Caki2 (cell line): ENCODE data around the gene SYNJ2. TPM values are rescaled to one million over a fixed set of nuclear protein-coding genes. Genes with fewer than 3 reads are reported as not detected.
A peak's percentile ranks its signal among the peaks of the same experiment; 100 is the strongest.

Experiments
- DNase-seq: peaks from one replicate; pipeline ENCODE4 v3.0.0-alpha.2; 2015; ENCODE audit warnings: low read depth
- in situ Hi-C: cut with HindIII; loops from 2 replicates; pipeline ENCODE4 v1.10.0; 2016; ENCODE audit warnings: low sequenced_read_pairs, low pct_unique_long_range_greater_than_20kb, mixed read lengths
- total RNA-seq: library from RNA; depleted of rRNA; stranded (reverse); fragments of >200 nt; shearing (Covaris generic); gene quantifications from 2 replicates; pipeline ENCODE4 v1.2.3, GENCODE V29; 2014; ENCODE audit warnings: low replicate concordance

SYNJ2 gene
- total RNA-seq, 1 experiment from 2014 or later: 21.3 TPM

DNA sequence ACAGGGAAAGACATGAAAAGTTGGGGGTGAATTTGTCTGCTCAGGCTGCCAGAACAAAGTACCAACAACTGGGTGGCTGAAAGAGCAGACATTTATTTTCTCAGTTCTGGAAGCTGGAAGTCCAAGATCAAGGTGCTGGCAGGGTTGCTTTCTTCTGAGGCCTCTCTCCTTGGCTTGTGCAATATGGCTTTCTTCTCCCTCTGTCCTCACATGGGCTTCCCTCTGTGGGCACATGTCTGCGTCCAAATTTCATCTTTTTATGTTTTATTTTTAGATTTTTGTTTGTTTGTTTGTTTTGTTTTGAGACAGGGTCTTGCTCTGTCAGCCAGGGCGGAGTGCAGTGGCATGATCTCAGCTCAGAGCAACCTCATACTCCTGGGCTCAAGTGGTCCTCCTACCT, 6.2 kb upstream of the SYNJ2 start:
- DNase-seq: no peak
- in situ Hi-C loops: no loop called here

DNA sequence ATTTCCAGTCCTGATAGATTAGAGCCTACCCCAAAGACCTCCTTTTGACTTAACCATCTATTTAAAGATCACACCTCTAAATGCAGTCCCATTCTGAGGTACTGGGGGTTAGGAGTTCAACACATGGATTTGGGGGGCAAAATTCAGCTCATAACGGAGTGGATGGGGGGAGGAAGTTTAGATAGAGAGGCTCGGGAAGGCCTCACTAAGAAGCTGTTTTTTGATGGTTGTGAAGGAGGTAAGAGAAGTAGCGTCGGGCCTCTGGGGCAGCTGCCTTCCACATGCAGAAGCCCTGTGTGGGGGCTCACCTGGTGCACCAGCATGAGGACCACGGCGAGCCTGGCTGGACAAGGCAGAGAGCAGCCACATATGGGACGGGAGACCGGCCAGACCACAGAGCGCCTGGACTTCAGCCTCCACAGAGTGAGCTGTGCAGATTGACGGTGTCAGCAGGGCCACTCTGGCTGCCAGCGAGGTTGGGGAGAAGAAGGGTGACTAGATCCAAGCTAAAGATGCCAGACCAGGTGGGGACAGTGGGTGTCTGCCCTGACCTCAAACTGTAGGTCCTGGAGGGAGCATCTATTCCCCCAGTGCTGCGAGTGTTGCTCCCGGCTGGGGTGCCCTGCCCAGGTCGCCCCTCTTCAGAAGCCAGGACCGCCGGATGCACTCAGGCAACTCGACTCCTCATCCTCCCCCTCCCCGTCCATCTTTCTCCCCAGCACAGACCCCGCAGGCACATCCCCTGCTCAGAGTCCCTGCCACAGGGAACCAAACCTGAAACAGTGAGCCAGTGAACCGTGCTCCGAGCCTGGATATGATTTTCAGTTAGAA, 5.1 kb upstream of the SYNJ2 start:
- no peak for DNase-seq
- in situ Hi-C loops: no loop called here

DNA sequence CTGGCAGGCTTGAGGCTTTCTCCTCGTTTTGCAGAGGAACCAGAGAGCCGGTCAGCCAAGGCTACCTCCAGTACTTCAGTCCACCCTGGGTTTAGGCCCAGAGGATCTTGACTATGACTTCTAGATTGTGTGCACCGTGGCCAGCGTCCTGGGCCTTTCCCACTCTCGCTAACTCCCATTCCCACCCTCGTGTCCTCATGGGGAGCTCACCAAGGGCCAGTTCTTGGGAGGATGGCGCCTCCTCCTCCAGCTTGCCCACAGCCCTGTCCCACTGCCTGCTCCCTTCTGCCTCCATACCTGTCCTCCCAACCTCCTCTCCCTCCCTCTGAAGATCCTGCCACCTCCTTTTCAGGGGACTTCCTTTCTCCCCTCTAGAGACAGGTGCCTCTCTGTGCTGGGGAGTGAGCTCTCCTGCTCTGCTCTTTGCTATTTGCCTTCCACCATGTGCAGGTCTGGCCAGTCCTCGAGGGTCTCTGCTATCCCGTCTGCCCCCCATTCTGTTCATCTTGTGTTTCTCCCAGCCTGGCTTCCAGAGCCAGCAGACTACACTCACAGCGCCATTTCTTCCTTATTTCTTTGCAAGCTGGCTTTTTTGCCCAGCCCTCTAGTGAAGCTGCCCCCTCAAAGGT, 4.4 kb upstream of the SYNJ2 start:
- in situ Hi-C loops: no loop called here
- no peak for DNase-seq

DNA sequence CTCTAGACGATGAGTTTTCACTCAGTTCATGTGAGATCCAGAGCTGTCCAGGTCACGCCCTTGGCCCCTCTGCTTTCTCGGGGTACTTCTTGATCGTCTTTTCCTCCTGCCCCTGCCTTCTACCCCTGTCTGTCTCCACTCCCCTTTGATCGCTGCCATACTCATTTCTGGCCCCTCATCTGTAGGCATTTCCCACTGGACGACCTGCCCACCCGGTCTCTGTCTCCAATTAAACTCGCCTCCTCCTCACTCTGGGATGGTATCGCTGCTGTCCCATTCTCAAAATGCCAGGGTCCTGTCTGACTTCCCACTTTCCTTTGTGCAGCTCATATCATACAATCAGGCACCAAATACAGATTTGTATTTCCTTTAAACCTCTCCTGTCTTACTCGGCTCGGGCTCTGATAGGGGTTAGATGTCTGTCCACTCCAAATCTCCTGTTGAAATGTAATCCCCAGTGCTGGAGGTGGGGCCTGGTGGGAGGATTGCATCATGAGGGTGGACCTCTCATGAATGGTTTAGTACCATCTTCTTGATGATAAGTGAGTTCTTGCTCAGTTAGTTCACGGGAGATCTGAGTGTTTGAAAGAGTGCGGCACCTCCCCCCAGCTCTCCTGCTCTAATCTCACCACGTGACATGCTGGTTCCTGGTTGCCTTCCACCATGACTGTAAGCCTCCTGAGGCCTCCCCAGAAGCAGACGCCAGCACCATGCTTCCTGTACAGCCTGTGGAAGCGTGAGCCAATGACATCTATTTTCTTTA, 3.5 kb upstream of the SYNJ2 start:
- in situ Hi-C loops: no loop called here
- DNase-seq: no peak

DNA sequence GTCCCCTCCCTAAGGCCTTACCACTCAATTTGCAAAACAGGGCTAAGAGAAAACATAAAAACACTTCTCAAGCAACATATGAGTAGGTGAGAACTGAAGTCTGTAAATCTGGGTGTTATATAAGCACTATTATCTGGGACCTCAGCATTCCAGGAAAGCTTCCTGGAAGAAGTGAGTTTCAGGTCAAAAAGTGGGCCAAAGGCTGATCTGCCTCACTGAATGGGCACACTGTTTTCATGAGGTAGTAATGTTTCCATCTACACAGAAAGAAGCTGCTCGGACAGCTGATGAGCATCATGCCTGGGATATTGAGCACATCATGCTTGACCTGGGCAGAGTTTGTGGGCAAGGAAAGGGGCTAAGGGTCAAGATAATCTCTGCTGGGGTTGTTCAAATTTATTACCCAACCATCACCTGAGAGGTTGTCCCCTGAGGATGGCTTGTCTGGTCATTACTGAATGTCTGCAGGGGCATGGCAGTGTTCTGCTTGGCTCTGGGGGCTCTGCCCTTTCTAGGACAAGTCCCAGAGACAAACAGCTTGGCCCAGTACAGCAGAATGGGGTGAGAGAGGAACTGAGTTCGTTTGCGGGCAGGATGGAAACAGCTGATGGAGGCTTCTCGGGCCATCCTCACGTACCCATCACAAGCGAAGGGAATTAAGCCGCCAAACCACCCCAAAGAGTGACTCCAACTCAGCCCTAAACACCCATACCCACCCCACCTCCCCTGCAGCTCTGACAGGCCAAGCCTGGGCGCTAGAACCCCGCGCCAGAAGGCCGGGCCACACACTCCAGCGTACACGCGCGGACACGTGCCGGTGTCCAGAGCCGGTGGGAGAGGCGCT, 1.2 kb upstream of the SYNJ2 start:
- DNase-seq: no peak
- in situ Hi-C loops: no loop called here

DNA sequence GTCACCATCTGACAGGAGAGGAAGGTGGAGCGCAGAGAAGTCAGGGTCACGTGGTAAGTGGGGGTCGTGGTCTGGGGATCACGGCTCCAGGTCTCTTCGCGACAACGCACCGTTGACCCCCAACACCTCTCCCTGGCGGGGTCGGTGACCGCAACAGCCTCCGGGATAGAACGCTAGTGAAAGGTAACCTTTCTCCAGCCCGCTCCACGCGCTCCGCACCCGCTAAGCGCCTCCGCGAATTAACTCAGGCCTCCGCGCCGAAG, 600 bp upstream of the SYNJ2 start:
- in situ Hi-C loops: no loop called here
- DNase-seq: no peak

DNA sequence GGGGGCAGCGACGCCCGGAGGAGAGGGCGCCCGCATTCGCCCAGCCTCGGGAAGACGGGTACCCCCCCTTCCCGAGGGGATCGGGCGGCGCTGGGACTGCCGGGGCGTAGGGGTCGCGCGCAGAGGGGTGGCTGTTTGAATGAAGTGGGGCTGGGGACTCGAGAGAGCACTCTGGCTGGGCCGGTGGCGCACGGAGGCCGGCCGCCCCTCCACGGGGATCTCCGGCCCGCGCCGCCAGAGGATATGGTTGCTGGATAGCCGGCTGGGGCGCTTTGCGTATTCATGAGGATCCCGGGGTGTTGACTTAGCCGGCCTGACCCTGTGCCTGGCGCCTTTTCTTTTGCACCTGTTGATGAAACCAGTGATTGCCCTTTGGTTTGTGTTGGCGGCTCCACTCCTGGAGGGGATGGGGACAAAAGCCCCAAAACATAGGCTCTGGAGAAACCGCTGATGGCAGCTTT, 469 bp downstream of the SYNJ2 start:
- in situ Hi-C loops: no loop called here
- peak; percentile 18 for DNase-seq

DNA sequence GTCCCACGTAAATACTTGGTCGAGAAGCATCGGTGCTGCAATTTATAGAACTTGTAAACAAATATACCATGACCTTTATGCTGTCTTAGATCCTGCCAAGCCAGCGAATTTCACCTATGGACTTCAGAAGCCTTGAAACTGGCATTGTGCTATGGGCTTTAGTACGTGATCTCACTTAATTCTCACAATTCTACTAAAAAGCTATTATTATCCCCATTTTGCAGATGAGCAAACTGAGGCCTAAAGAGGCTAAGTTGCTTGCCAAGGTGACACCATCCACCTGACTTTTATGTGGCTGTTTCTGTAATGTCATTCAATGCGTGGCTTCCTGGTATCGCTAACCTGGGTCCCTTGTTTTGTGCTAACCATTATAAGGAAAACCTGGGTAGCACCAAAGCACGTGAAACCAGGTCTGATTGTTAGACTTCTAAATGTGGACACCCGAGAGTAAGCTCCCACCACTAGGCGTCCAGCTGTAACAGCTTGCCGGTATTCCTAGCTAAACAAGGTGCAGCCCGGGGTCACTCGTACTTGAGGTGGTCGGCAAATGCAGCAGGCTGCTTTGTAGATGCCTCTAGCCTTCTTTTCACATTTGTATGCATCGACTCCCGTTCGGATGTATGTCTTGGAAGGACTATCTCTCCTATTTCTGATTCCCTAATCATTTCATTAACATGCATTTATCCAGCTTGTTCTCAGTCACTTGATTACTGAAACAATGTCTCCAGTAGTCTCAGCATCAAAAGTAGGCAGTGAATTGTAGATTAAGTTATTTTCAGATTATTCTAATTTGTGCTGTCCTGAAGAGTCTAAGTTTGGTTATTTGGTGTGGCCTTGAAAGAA, 1.1 kb downstream of the SYNJ2 start:
- DNase-seq: peak; percentile 24
- in situ Hi-C loops: no loop called here

DNA sequence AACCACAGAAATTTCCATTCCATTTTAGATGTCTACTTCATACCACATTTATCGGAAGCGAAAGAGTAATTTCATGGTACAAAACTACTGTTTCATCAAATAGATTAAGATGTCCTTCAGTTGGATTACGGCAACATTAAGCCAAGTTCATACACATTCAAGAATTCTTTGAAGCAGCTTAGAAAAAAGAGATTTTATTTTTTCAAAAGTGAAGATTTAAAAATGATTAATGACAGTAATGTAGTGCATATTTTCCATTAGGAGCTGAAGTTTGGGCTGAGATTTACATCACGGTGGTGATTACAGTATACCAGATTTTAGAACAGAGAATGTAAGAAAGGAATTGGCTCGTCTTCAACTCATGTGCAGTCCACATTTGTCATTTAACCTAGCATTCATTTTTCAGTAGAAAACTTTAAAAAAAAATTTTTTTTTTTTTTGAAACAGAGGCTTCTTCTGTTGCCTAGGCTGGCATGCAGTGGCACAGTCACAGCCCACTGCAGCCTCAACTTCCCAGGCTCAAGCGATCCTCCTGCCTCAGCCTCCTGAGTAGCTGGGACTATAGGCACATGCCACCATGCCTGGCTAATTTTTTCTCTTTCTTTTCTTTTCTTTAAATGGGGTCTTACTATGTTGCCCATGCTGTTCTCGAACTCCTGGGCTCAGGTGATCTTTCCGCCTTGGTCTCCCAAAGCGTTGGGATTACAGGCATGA, 1.9 kb downstream of the SYNJ2 start:
- no peak for DNase-seq
- in situ Hi-C loops: no loop called here

DNA sequence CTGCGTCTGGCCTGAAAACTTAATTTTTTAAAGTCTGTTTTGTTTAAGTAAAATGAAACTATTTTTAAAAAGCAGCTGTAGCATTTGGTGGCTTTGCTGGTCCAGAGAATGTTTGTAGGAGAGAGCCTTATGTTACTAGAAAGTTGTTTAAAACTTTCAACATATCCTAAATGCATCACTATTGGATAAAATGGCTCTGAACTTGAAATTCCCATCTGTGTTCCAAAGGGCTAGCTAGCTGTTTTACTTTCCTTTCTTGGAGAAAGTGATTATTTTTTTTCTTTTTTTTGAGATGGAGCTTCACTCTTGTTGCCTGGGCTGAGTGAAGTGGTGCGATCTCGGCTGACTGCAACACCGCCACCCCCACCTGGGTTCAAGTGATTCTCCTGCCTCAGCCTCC, 2.5 kb downstream of the SYNJ2 start:
- DNase-seq: no peak
- in situ Hi-C loops: no loop called here

DNA sequence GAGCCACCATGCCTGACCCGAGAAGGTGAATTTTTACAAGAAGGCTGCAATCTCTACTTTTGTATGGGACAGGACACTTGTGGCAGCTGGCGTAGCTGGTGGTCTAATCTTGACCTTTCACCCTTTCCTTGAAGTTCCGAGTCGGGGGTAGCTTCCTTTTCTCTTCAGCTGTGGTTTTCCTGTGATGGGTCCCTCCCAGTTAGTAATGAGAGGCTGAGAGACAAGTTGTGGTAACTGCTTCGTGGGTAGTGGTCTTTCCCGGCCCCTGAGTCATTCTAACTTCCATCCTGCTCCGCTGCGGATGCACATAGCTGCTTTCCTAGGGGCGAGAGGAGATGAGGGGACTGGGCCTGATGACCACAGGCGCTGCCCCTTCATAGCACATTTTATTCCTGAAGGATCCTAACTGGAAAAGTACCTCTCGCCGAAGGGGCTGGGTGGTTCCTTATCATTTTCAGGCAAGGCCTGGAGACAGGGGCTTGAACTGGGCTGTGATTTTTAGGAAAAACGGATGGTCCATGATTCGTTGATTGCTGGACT, 3.1 kb downstream of the SYNJ2 start:
- in situ Hi-C loops: no loop called here
- no peak for DNase-seq

DNA sequence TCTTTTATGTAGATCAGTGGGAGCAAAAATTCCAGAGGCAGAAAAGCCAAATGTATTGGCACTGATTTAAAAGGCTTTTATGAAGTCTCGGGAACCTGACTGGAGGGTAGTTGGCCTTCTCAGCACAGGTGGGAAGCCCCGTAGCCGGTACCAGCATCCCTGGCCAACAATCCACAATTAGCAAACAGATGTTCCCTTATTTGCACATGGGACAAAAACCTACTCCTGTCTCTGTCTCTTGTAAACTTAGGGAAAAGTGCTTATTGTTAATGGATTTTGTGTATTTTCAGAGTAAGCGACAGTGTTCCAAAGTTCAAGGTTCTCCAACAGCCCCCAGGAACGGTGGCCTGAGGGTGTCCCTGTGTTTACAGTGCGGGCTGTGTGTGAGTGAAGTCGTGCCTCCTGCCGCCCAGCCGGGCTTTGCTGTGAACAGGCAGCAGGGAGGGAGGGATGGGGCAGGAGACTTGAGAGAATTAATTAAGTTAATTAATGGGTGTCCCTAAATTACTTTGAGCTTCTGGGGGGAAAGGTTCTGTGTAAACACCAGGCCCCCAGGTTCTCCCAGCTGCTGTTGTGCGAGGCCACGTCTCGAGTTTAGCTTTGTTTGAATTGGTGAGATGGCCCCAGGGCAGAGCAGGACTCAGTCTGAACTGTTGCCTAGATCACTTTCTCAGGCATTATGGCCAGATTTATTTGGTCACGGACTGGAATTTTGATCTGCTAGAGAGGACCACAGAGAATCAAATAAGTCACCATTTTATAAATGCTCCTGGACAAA, 3.9 kb downstream of the SYNJ2 start:
- in situ Hi-C loops: no loop called here
- no peak for DNase-seq

DNA sequence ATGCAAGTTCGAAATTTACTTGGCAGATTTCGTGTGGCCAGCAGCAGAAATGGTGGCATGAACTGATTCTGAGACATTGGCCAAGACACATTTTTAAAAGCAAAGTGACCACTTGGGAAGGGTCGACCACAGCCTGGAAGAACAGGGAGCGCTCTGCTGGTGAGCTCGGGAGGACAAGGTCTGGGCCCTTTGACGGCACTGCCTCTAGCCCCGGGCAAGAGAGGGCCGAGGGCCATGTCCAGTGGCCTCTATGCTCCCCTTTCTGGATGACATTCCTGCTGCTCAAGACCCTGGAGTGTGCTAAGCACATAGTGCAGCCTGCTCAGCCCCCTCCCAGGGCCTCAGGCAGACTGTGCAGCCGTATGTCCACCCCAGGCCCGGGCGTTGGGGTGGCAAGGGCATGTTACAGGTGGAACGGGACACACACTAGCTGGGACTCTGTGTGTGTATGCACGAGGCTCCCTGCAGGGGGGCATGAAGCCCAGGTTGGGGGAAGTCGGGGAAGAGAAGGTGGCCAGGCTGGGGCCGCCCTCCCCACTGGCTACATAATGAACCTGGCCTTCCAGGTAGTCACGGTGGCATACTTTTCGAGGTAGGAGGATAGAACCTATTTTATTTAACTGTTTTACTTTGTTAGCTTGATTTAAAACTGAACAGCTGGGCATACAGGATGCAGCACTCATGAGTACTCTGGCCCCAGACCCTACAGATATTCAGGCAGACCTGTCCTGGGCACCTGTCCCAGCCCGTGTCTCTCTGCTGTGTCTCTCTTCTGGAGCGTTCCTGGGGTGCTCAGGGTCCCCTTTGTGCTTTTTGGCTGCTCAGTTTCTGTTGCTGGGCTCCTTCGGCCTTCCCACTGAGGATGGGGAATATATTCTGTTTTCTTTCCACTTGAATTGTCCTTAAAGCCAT, 6.4 kb downstream of the SYNJ2 start:
- in situ Hi-C loops: no loop called here
- DNase-seq: no peak

DNA sequence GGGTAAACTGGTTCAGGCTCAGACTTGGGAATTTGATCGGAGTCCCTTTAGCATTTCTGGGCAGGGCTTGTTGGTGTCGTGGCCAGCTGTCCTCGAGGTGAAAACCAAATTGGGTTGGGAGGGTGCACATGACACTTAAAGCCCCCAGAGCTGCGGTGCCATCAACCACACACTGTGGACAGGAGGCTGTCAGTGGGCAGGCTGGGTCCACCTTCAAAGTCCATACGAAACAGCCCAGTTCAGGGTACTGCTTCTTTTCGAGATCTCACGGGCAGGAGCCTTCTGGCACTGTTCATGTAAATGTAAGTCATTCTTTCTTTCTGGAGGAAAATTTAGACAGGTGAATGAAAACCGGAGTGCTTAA, 7.0 kb downstream of the SYNJ2 start:
- in situ Hi-C loops: no loop called here
- no peak for DNase-seq

DNA sequence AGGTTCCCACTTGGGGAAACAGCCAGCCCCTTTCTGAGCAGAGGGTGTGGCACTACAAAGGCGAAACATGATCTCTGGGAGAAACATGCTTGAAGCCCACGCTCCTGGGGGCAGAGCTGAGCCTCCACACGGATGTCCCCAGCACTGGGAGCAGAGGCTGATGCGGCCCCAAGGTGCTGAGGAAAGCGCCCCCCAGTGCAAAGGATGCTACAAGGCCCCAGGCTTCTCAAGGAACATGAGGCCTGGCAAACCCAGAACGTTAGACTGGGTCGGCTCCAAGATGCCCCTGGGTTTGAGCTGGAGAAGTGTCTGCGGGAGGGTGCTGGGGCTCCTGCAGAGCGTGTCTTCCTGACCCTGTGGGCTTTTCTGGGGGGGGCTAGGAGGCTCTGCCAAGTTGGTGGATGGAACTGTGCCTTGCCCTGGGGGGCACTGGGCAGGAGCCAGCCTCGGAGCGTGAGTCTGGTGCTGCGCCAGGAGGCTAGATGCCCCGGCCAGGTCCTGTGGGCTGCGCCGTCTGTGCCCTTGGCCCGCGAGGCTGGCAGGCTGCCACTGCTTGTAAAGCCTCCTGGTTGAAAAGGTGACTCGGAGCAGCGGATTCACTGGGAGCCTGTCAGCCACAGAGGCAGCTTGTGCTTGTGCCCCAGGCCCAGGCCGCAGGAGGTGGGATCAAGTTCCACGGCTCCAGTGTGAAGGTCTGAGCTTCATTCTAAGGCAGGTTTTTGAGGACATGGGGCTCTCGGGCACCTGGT, 8.1 kb downstream of the SYNJ2 start:
- in situ Hi-C loops: no loop called here

More for the DNA sequence above, 8.1 kb downstream of the SYNJ2 start:
- peak; percentile 59 for DNase-seq
